Measurements from ENCODE around the gene INAFM2. TPM values are rescaled to one million over a fixed set of nuclear protein-coding genes. Genes with fewer than 3 reads are reported as not detected.

The INAFM2 gene
- total and polyA plus RNA-seq, 9 of the 15 experiments (the other 6 are each of a cell fraction or from before 2014, with no cell fraction given): 11.8 to 43.1 (median 27.2) TPM

DNA sequence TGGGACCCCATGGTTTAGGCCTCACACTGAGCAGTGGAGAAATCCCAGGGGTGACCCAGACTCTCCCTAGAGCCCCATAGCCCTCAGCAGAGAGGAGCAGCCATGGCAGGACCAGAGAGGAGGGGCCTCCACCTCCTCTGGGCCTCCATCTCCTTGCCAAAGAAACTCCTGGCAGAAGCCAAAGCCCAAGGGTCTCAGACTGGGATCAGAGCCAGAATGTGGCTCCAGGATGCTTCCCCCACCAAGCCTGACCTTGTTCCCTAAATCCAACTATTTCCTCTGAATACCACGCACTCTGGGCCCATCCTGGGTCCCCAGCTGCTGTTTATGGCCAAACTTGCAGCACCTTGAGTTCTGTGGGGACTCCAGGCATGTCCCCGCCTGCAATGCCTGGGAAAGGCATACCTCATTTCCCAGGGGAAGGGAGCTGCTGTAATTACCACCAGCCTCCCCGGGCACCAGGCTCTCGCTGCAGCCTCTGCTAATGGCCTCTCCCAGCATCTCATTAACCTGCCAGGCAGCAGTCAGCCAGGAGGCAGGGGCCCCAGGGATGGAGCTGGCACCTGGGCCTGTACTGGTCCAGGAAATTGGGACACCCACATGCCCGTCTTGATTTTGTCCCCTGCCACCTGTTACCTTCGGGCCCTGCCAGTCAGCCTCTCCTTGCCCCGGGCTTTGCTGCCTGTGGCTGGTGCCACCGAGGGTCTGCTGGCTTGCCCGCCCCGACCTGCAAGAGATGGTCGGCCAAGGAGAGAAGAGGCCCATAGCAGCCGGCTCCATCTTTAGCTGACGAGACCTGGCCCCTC, 12.6 kb downstream of the INAFM2 start:
- Histone ChIP-seq H3K4me2 (ENCODE audit: insufficient read depth, low read length) (no peak overlapping the region), H3K9ac (ENCODE audit: insufficient read depth in 1 of 2, low read depth in 2 of 2, low read length in 2 of 2) (peak overlapping the region in 1 of 2 experiments; percentile 40; a peak in 1 of 4 replicates), H3K9me1 (ENCODE audit: control insufficient read depth, insufficient read depth, low read length) (no peaks in the 10 kb centered on the region), H3K27ac (ENCODE audit: extremely low read depth, low read depth, low read length) (no peak overlapping the region), H3K79me2 (ENCODE audit: control insufficient read depth, insufficient read depth, low read length) (no peaks in the 10 kb centered on the region), H2AFZ (ENCODE audit: low read depth, low read length) (peak overlapping the region; percentile 20; the same call in 1 of the 2 replicates), H3K4me1 (replicated peaks in 1 of 2; ENCODE audit: control insufficient read depth in 2 of 2, insufficient read depth in 2 of 2, low read length in 2 of 2) (peaks cover 35 to 73% of the 10 kb centered on the region in 2 experiments), H3K9me3 (replicated peaks; ENCODE audit: control insufficient read depth, insufficient read depth, low read depth, low read length) (no peaks in the 10 kb centered on the region), H3K27me3 (ENCODE audit: control insufficient read depth in 2 of 2, insufficient read depth in 2 of 2, low read length in 2 of 2) (no peaks in the 10 kb centered on the region), H3K36me3 (ENCODE audit: control insufficient read depth, insufficient read depth, low read length) (no peaks in the 10 kb centered on the region; the same call in 2 of the 3 replicates), H3K4me3 (no peak overlapping the region), H4K20me1 (replicated peaks; ENCODE audit: control insufficient read depth, insufficient read depth, low read length) (peaks cover 6% of the 10 kb centered on the region; the same call in 1 of the 2 replicates)
- intact Hi-C loops (cut with micrococcal nuclease): loop anchor here (5.0 kb wide), 1 partner anchor 119 kb away; no protein-coding TSS in a partner anchor
- in situ Hi-C loops (cut with MboI): no loop called here
- ChIA-PET POLR2A (interaction anchor here (0.5 to 2.2 kb wide), 8 partner anchors 9 to 86 kb away, joined by 3 to 12 read pairs (median 4); partner anchors contain the start of gene INAFM2), CTCF (ENCODE audit: low intra/inter-chr PET ratio) (interaction anchor here (1.7 to 1.8 kb wide), 2 partner anchors 13 to 57 kb away, joined by 5 to 10 read pairs; partner anchors contain the start of gene INAFM2)
- TF ChIP-seq NFYB (IDR thresholded peaks at IDR 0.05; ENCODE audit: extremely low read depth, insufficient read length): no peak
- TF ChIP-seq TSC22D4 (tag; IDR thresholded peaks at IDR 0.05): no peak
- TF ChIP-seq ZBTB7A (IDR thresholded peaks at IDR 0.05; ENCODE audit: borderline replicate concordance, control insufficient read depth, low read depth, low read length): 0 out of 2 replicates have a peak, but pooled peaks have one; percentile 2
- 0 out of 2 replicates have a peak, but pooled peaks have one; percentile 16 for TF ChIP-seq ZFX (CRISPR knock-in tag; IDR thresholded peaks at IDR 0.05)
- no peak for FAIRE-seq
- no TSS peak for BruUV-seq (replicated peaks)
- no peak for ATAC-seq
- 57% methylated on average over 9 of the region's 13 CpGs for WGBS (ENCODE audit: insufficient coverage, low coverage, missing lambda C conversion rate)
- DNase-seq (ENCODE audit: extremely low read depth in 1 of 4, low spot score in 3 of 4): no peak

Data from K562 (cell line).